ENCODE data around the gene PIKFYVE.
A peak's percentile ranks its signal among the peaks of the same experiment; 100 is the strongest.
"Not testable (repeated sequence)": the region's sequence is repeated elsewhere in the genome, so short reads cannot be mapped to it uniquely, and the experiment has no call there.

The PIKFYVE gene

GRCh38 chr2:208265801-208266552 lies at the start of gene PIKFYVE:
Gene PIKFYVE, plus strand, starts transcription at chr2:208266255. Its CDS starts 5,265 bp downstream, at chr2:208271520.
- peak; percentile 62 to 70 (median 64) for DNase-seq (ENCODE audit: low read depth in 3 of 3)

GRCh38 chr2:208221873-208222272 lies 44.2 kb upstream of the PIKFYVE start:
- not testable (repeated sequence) for DNase-seq (ENCODE audit: low read depth in 3 of 3)

GRCh38 chr2:208222351-208222750 lies 43.7 kb upstream of the PIKFYVE start:
- DNase-seq (ENCODE audit: low read depth in 3 of 3) = no peak

- DNase-seq (ENCODE audit: low read depth in 3 of 3) = no peak
These were observed 41.3 kb upstream of the PIKFYVE start for GRCh38 chr2:208224802-208225201.

GRCh38 chr2:208227581-208228232 lies 38.3 kb upstream of the PIKFYVE start:
- no peak for DNase-seq (ENCODE audit: low read depth in 3 of 3)

- DNase-seq (ENCODE audit: low read depth in 3 of 3) = no peak
These were observed 37.6 kb upstream of the PIKFYVE start for GRCh38 chr2:208228476-208228875.

GRCh38 chr2:208234786-208235185 lies 31.3 kb upstream of the PIKFYVE start:
- DNase-seq (ENCODE audit: low read depth in 3 of 3) = no peak

- DNase-seq (ENCODE audit: low read depth in 3 of 3) = no peak
These were observed 30.2 kb upstream of the PIKFYVE start for GRCh38 chr2:208235860-208236259.

- DNase-seq (ENCODE audit: low read depth in 3 of 3) = no peak
These were observed 26.1 kb upstream of the PIKFYVE start for GRCh38 chr2:208239770-208240493.

- no peak for DNase-seq (ENCODE audit: low read depth in 3 of 3)
These were observed 25.3 kb upstream of the PIKFYVE start for GRCh38 chr2:208240619-208241209.

- DNase-seq (ENCODE audit: low read depth in 3 of 3) = no peak
These were observed 21.6 kb upstream of the PIKFYVE start for GRCh38 chr2:208244422-208244821.

GRCh38 chr2:208245746-208246145 lies 20.3 kb upstream of the PIKFYVE start:
- DNase-seq (ENCODE audit: low read depth in 3 of 3) = no peak

GRCh38 chr2:208248601-208249000 lies 17.5 kb upstream of the PIKFYVE start:
- DNase-seq (ENCODE audit: low read depth in 3 of 3) = no peak

- no peak for DNase-seq (ENCODE audit: low read depth in 3 of 3)
These were observed 16.8 kb upstream of the PIKFYVE start for GRCh38 chr2:208249296-208249695.

- DNase-seq (ENCODE audit: low read depth in 3 of 3) = no peak
These were observed 15.7 kb upstream of the PIKFYVE start for GRCh38 chr2:208250388-208250787.

GRCh38 chr2:208251098-208251497 lies 15.0 kb upstream of the PIKFYVE start:
- no peak for DNase-seq (ENCODE audit: low read depth in 3 of 3)

- no peak for DNase-seq (ENCODE audit: low read depth in 3 of 3)
These were observed 13.2 kb upstream of the PIKFYVE start for GRCh38 chr2:208252716-208253492.

GRCh38 chr2:208253600-208254117 lies 12.4 kb upstream of the PIKFYVE start:
- no peak for DNase-seq (ENCODE audit: low read depth in 3 of 3)

- peak; percentile 51 to 57 (median 57) for DNase-seq (ENCODE audit: low read depth in 3 of 3)
These were observed 11.8 kb upstream of the PIKFYVE start for GRCh38 chr2:208254118-208254870.

- DNase-seq (ENCODE audit: low read depth in 3 of 3) = peak; percentile 85 to 99 (median 89)
These were observed 11.0 kb upstream of the PIKFYVE start, which contains the start of gene IDH1 for GRCh38 chr2:208254871-208255556. Gene IDH1, minus strand, starts transcription at chr2:208255071. Its CDS starts 3,520 bp downstream, at chr2:208251551.
